PFSK-1 (cell line): ENCODE data around the gene METTL25B. TPM values are rescaled to one million over a fixed set of nuclear protein-coding genes. Genes with fewer than 3 reads are reported as not detected.
A peak's percentile ranks its signal among the peaks of the same experiment; 100 is the strongest.

Experiments
- FOXP2 ChIP-seq: optimal IDR thresholded peaks from 2 replicates; pipeline ENCODE3; 2011; ENCODE audit warnings: borderline replicate concordance, control low read depth, inconsistent platforms; ENCODE audit not compliant: insufficient read depth; ENCODE audit errors: extremely low read length, extremely low read depth
- POLR2AphosphoS5 ChIP-seq: IDR thresholded peaks from 2 replicates; pipeline ENCODE4 v1.6.1; 2012; ENCODE audit warnings: low read depth, mild to moderate bottlenecking, control low read depth, low read length, moderate library complexity
- REST ChIP-seq, 2 experiments: IDR thresholded peaks; 2 replicates each; pipeline versions ENCODE4 v1.6.1 to v1.8.0; 2011 to 2012; ENCODE audit warnings: low read depth in 2 of 2, low read length in 2 of 2, control low read depth in 1 of 2, inconsistent platforms in 1 of 2, mild to moderate bottlenecking in 1 of 2, moderate library complexity in 1 of 2; ENCODE audit not compliant: insufficient read depth in 1 of 2
- SIN3A ChIP-seq: IDR thresholded peaks from 2 replicates; pipeline ENCODE4 v1.6.1; 2012; ENCODE audit warnings: mild to moderate bottlenecking, low read length, moderate library complexity, borderline replicate concordance; ENCODE audit not compliant: insufficient read depth
- TAF1 ChIP-seq: IDR thresholded peaks from 2 replicates; pipeline ENCODE4 v1.6.1; 2012; ENCODE audit warnings: low read length, control low read depth, borderline replicate concordance; ENCODE audit not compliant: insufficient read depth
- polyA plus RNA-seq: library from polyadenylated mRNA; unstranded; fragments of >200 nt; gene quantifications from one replicate; pipeline ENCODE4 v1.2.1, GENCODE V29; 2012; ENCODE audit warnings: low read depth, missing spikeins; ENCODE audit not compliant: insufficient read length

The METTL25B gene
- polyA plus RNA-seq = 24.8 TPM

GRCh38 chr1:156727926-156728598 lies at the start of gene METTL25B:
METTL25B (plus strand) TSS chr1:156728469; CDS start chr1:156729105, 636 bp downstream.
- TF ChIP-seq REST (IDR thresholded peaks at IDR 0.05; ENCODE audit: insufficient read depth in 1 of 2, low read depth in 2 of 2, low read length in 2 of 2) (no peak), SIN3A (0 out of 2 replicates have a peak, but pooled peaks have one; percentile 45), TAF1 (peak; percentile 27; the same call in 1 of the 2 replicates), FOXP2 (no peak), POLR2AphosphoS5 (peak; percentile 86)

- TF ChIP-seq SIN3A = no peak
- peak; percentile 24 to 78; a peak in 2 of 4 replicates for TF ChIP-seq REST (IDR thresholded peaks at IDR 0.05; ENCODE audit: insufficient read depth in 1 of 2, low read depth in 2 of 2, low read length in 2 of 2)
- TF ChIP-seq TAF1 = no peak
- TF ChIP-seq FOXP2 = no peak
- no peak for TF ChIP-seq POLR2AphosphoS5
These were observed 48.2 kb upstream of the METTL25B start for GRCh38 chr1:156680056-156680455.

DNA sequence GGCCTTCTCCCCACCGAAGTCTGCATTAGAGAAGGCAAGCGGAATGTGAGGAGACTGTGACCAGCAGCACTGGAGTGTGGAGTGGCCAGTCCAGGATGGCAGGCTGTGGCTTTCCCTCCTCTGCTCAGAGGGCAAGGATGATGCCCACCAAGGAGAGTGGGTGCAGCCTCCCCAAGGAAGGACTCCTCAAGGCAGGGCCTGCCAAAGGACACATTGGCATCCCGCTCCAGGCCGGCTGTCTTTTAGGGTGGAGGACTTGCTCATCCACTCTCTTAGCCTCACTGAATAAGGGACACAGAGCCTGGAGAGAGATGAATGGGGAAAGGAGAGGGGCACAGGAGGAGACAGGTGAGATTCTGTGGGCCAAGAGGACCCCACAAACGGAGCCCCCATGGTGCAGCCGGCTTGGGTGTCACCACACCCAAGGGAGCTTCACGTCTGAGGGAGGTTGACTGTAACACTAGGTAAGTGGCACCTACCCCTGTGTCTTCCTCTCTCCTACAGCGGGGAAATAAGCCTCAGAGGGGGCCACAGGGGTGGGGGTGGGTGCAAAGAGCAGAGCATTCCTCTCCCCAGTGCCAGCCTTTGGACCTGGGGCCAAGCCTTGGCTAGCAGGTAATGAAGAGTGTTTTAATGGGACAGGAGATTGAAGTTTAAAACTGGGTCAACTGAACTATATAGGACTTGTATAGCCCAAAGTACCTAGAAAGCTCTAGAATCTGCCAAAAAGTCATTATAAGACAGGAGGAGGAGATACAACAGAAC lies 46.9 kb upstream of the METTL25B start:
- TF ChIP-seq SIN3A (no peak), TAF1 (no peak), FOXP2 (no peak), POLR2AphosphoS5 (no peak), REST (IDR thresholded peaks at IDR 0.05; ENCODE audit: insufficient read depth in 1 of 2, low read depth in 2 of 2, low read length in 2 of 2) (no peak)

- TF ChIP-seq POLR2AphosphoS5 (no peak), REST (IDR thresholded peaks at IDR 0.05; ENCODE audit: insufficient read depth in 1 of 2, low read depth in 2 of 2, low read length in 2 of 2) (no peak), TAF1 (no peak), FOXP2 (no peak), SIN3A (no peak)
These were observed 45.9 kb upstream of the METTL25B start for GRCh38 chr1:156682166-156682890.
